RWPE1 (cell line): ENCODE data around the gene ZNF544.
A peak's percentile ranks its signal among the peaks of the same experiment; 100 is the strongest.
"Not testable (repeated sequence)": the region's sequence is repeated elsewhere in the genome, so short reads cannot be mapped to it uniquely, and the experiment has no call there.

Experiments used
- CTCF ChIA-PET: fragments of 350-600 bp; sonication (Branson Sonifier 250); formaldehyde crosslinking; extraction: SDS; loops from one replicate; lab custom pipeline; 2021; lab: Yijun Ruan, JAX
- POLR2A ChIA-PET: fragments of 400-600 bp; formaldehyde crosslinking; extraction: SDS; loops from one replicate; lab custom pipeline; 2020; ENCODE audit warnings: antibody characterized with exemption; ENCODE audit not compliant: low non-redundant PET; lab: Yijun Ruan, JAX
- DNase-seq: peaks from one replicate; pipeline ENCODE4 v3.0.0; 2012; ENCODE audit warnings: low spot score
- H3K27ac ChIP-seq: fragments of 450-650 bp; 2 replicates; pipeline ENCODE4 v1.5.1; 2017
- CTCF ChIP-seq: fragments of 450-650 bp; conservative IDR thresholded peaks from 2 replicates; pipeline ENCODE4 v1.5.1; 2017; ENCODE audit warnings: low read depth, mild to moderate bottlenecking

The ZNF544 gene

GRCh38 chr19:58307736-58308135 lies 79.0 kb downstream of the ZNF544 start:
- H3K27ac ChIP-seq: no peak overlapping the region
- CTCF ChIA-PET: no interaction called here
- TF ChIP-seq CTCF: no peak
- POLR2A ChIA-PET: no interaction called here
- no peak for DNase-seq

- peak; percentile 26; the same call in 1 of the 2 replicates for TF ChIP-seq CTCF
- H3K27ac ChIP-seq, DNase-seq, POLR2A ChIA-PET: not testable (repeated sequence)
- CTCF ChIA-PET: interaction anchor here (0.6 kb wide), 1 partner anchor 82 kb away, joined by 3 read pairs; the partner anchor contains the start of gene ZNF544
Observed at GRCh38 chr19:58310685-58311084, 82.0 kb downstream of the ZNF544 start.

DNA sequence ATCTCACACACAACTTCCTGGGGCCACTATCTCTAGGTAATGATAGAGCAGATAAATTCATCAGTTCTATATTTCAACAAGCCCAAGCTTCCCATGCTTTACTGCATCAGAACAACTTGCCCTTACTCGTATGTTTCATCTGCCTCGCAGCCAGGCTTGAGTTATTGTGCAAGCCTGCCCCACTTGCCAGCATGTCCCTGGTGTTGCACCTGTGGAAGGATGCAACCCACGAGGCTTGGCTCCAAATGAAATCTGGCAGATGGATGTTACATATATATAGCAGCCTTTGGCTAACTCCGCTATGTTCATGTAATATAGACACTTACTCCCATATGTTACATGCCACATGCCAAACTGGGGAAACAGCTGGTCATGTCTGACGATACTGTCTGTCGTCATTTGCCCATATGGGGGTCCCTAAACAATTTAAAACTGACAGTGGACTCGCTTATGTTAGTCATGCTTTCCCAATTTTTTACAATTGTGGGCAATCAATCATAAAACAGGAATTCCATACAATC lies 82.7 kb downstream of the ZNF544 start:
- POLR2A ChIA-PET: no interaction called here
- no peak overlapping the region for H3K27ac ChIP-seq
- DNase-seq: no peak
- TF ChIP-seq CTCF: no peak
- CTCF ChIA-PET: interaction anchor here (0.6 kb wide), 2 partner anchors 83 to 125 kb away, joined by 3 to 4 read pairs; partner anchors contain the start of gene ZNF544
